ENCODE measurements around the gene KIF6.

The KIF6 gene

GRCh38 chr6:39555136-39555535 is 170.1 kb downstream of the KIF6 start:
- no peaks in the 10 kb centered on the region for H3K27me3 ChIP-seq (replicated peaks; ENCODE audit: insufficient read depth, low read length)
- H4K20me1 ChIP-seq (ENCODE audit: insufficient read depth, low read length), result no peaks in the 10 kb centered on the region
- no peak for TF ChIP-seq EZH2phosphoT487 (IDR thresholded peaks at IDR 0.05; ENCODE audit: low read length)
- no peak for TF ChIP-seq EZH2 (optimal IDR thresholded peaks at IDR 0.05; ENCODE audit: low read depth, low read length)
- no peak for TF ChIP-seq CTCF (IDR thresholded peaks at IDR 0.05; ENCODE audit: low read length)
- H3F3A ChIP-seq (ENCODE audit: insufficient read depth, low read length), result no peaks in the 10 kb centered on the region
- no peaks in the 10 kb centered on the region for H3K9me3 ChIP-seq (replicated peaks; ENCODE audit: insufficient read depth, low read length)
- H3K4me3 ChIP-seq (ENCODE audit: low read length), result no peak overlapping the region
- H3K79me2 ChIP-seq (ENCODE audit: low read length), result no peaks in the 10 kb centered on the region
- H3K27ac ChIP-seq (ENCODE audit: low read length), result no peak overlapping the region
- H3K9me2 ChIP-seq (replicated peaks; ENCODE audit: insufficient read depth, low read length), result no peaks in the 10 kb centered on the region
- no peak overlapping the region for H2AFZ ChIP-seq (ENCODE audit: low read length)
- no peak overlapping the region for H3K9ac ChIP-seq (ENCODE audit: low read length)
- no peaks in the 10 kb centered on the region for H3K4me1 ChIP-seq (ENCODE audit: low read length)
- no peak for DNase-seq
- H3K4me2 ChIP-seq (ENCODE audit: low read depth, low read length), result no peak overlapping the region
- H3K36me3 ChIP-seq (replicated peaks; ENCODE audit: insufficient read depth, low read length), result no peaks in the 10 kb centered on the region

GRCh38 chr6:39553860-39554802 is 171.1 kb downstream of the KIF6 start:
- H3K4me3 ChIP-seq (ENCODE audit: low read length), result no peak overlapping the region
- H2AFZ ChIP-seq (ENCODE audit: low read length), result no peak overlapping the region
- no peaks in the 10 kb centered on the region for H3K9me2 ChIP-seq (replicated peaks; ENCODE audit: insufficient read depth, low read length)
- TF ChIP-seq CTCF (IDR thresholded peaks at IDR 0.05; ENCODE audit: low read length) (no peak), EZH2phosphoT487 (IDR thresholded peaks at IDR 0.05; ENCODE audit: low read length) (no peak), EZH2 (optimal IDR thresholded peaks at IDR 0.05; ENCODE audit: low read depth, low read length) (no peak)
- H3K27ac ChIP-seq (ENCODE audit: low read length), result no peak overlapping the region
- no peaks in the 10 kb centered on the region for H3K9me3 ChIP-seq (replicated peaks; ENCODE audit: insufficient read depth, low read length)
- no peak for DNase-seq
- no peaks in the 10 kb centered on the region for H3K36me3 ChIP-seq (replicated peaks; ENCODE audit: insufficient read depth, low read length)
- H4K20me1 ChIP-seq (ENCODE audit: insufficient read depth, low read length), result no peaks in the 10 kb centered on the region
- no peaks in the 10 kb centered on the region for H3K79me2 ChIP-seq (ENCODE audit: low read length)
- no peak overlapping the region for H3K4me2 ChIP-seq (ENCODE audit: low read depth, low read length)
- H3F3A ChIP-seq (ENCODE audit: insufficient read depth, low read length), result no peaks in the 10 kb centered on the region
- no peaks in the 10 kb centered on the region for H3K4me1 ChIP-seq (ENCODE audit: low read length)
- H3K9ac ChIP-seq (ENCODE audit: low read length), result no peak overlapping the region
- H3K27me3 ChIP-seq (replicated peaks; ENCODE audit: insufficient read depth, low read length), result no peaks in the 10 kb centered on the region

- Histone ChIP-seq H3F3A (ENCODE audit: insufficient read depth, low read length) (no peaks in the 10 kb centered on the region), H3K4me2 (ENCODE audit: low read depth, low read length) (no peak overlapping the region), H3K79me2 (ENCODE audit: low read length) (no peaks in the 10 kb centered on the region), H2AFZ (ENCODE audit: low read length) (no peak overlapping the region), H3K9me3 (replicated peaks; ENCODE audit: insufficient read depth, low read length) (no peaks in the 10 kb centered on the region), H3K27ac (ENCODE audit: low read length) (no peak overlapping the region), H4K20me1 (ENCODE audit: insufficient read depth, low read length) (no peaks in the 10 kb centered on the region), H3K36me3 (replicated peaks; ENCODE audit: insufficient read depth, low read length) (no peaks in the 10 kb centered on the region), H3K4me3 (ENCODE audit: low read length) (no peak overlapping the region), H3K4me1 (ENCODE audit: low read length) (no peaks in the 10 kb centered on the region), H3K9ac (ENCODE audit: low read length) (no peak overlapping the region), H3K27me3 (replicated peaks; ENCODE audit: insufficient read depth, low read length) (no peaks in the 10 kb centered on the region), H3K9me2 (replicated peaks; ENCODE audit: insufficient read depth, low read length) (no peaks in the 10 kb centered on the region)
- TF ChIP-seq EZH2 (optimal IDR thresholded peaks at IDR 0.05; ENCODE audit: low read depth, low read length) (no peak), CTCF (IDR thresholded peaks at IDR 0.05; ENCODE audit: low read length) (no peak), EZH2phosphoT487 (IDR thresholded peaks at IDR 0.05; ENCODE audit: low read length) (no peak)
- DNase-seq, result no peak
Observed at GRCh38 chr6:39553029-39553428, 172.2 kb downstream of the KIF6 start.
